ENCODE measurements around the gene TMCC1.
"Not testable (repeated sequence)": the region's sequence is repeated elsewhere in the genome, so short reads cannot be mapped to it uniquely, and the experiment has no call there.

The TMCC1 gene

GRCh38 chr3:129727707-129728106 lies 165.8 kb downstream of the TMCC1 start:
- no peak for DNase-seq (ENCODE audit: low spot score)

- no peak for DNase-seq (ENCODE audit: low spot score)
Measured at GRCh38 chr3:129723558-129724324, 169.8 kb downstream of the TMCC1 start.

- DNase-seq (ENCODE audit: low spot score) = no peak
Measured at GRCh38 chr3:129722527-129722926, 171.0 kb downstream of the TMCC1 start.

- DNase-seq (ENCODE audit: low spot score) = no peak
Measured at GRCh38 chr3:129718201-129718600, 175.3 kb downstream of the TMCC1 start.

GRCh38 chr3:129715854-129716253 lies 177.7 kb downstream of the TMCC1 start:
- no peak for DNase-seq (ENCODE audit: low spot score)

- no peak for DNase-seq (ENCODE audit: low spot score)
Measured at GRCh38 chr3:129708328-129708861, 185.1 kb downstream of the TMCC1 start.

- DNase-seq (ENCODE audit: low spot score) = no peak
Measured at GRCh38 chr3:129705274-129705673, 188.2 kb downstream of the TMCC1 start.

- no peak for DNase-seq (ENCODE audit: low spot score)
Measured at GRCh38 chr3:129703913-129704312, 189.6 kb downstream of the TMCC1 start.

- no peak for DNase-seq (ENCODE audit: low spot score)
Measured at GRCh38 chr3:129702934-129703712, 190.4 kb downstream of the TMCC1 start.

GRCh38 chr3:129701161-129701560 lies 192.3 kb downstream of the TMCC1 start:
- DNase-seq (ENCODE audit: low spot score) = no peak

- DNase-seq (ENCODE audit: low spot score) = no peak
Measured at GRCh38 chr3:129699612-129700011, 193.9 kb downstream of the TMCC1 start.

GRCh38 chr3:129699199-129699598 lies 194.3 kb downstream of the TMCC1 start:
- DNase-seq (ENCODE audit: low spot score) = no peak

GRCh38 chr3:129697229-129697969 lies 196.1 kb downstream of the TMCC1 start:
- DNase-seq (ENCODE audit: low spot score) = no peak

- DNase-seq (ENCODE audit: low spot score) = not testable (repeated sequence)
Measured at GRCh38 chr3:129696430-129696829, 197.1 kb downstream of the TMCC1 start.

- no peak for DNase-seq (ENCODE audit: low spot score)
Measured at GRCh38 chr3:129695230-129695629, 198.3 kb downstream of the TMCC1 start.

- DNase-seq (ENCODE audit: low spot score) = no peak
Measured at GRCh38 chr3:129694228-129694627, 199.3 kb downstream of the TMCC1 start.

- no peak for DNase-seq (ENCODE audit: low spot score)
Measured at GRCh38 chr3:129692743-129693142, 200.8 kb downstream of the TMCC1 start.

- DNase-seq (ENCODE audit: low spot score) = no peak
Measured at GRCh38 chr3:129690963-129691362, 202.5 kb downstream of the TMCC1 start.

GRCh38 chr3:129690406-129690805 lies 203.1 kb downstream of the TMCC1 start:
- peak; percentile 79 for DNase-seq (ENCODE audit: low spot score)

GRCh38 chr3:129689036-129689435 lies 204.5 kb downstream of the TMCC1 start:
- no peak for DNase-seq (ENCODE audit: low spot score)

GRCh38 chr3:129688271-129688895 lies 205.1 kb downstream of the TMCC1 start:
- DNase-seq (ENCODE audit: low spot score) = no peak

GRCh38 chr3:129687586-129688125 lies 205.9 kb downstream of the TMCC1 start:
- DNase-seq (ENCODE audit: low spot score) = no peak
